HFF-Myc (cell line): ENCODE results near the gene LARGE1.
A peak's percentile ranks its signal among the peaks of the same experiment; 100 is the strongest.

ENCODE experiments used
- DNase-seq: peaks from one replicate; pipeline ENCODE4 v3.0.0-alpha.2; 2011; ENCODE audit warnings: low read depth; ENCODE audit errors: extremely low read depth
- H3K4me3 ChIP-seq: replicated peaks from 2 replicates; pipeline ENCODE4 v1.5.1; 2011; ENCODE audit warnings: low read depth, mild to moderate bottlenecking, control low read depth, low read length
- CTCF ChIP-seq: IDR thresholded peaks from 2 replicates; pipeline ENCODE4 v1.5.1; 2012; ENCODE audit warnings: mild to moderate bottlenecking, low read depth, low read length, control low read depth; ENCODE audit errors: missing control alignments

The LARGE1 gene

GRCh38 chr22:33579448-33580093 lies 340.7 kb downstream of the LARGE1 start:
- peak; percentile 89 for TF ChIP-seq CTCF
- DNase-seq: peak; percentile 31

GRCh38 chr22:33578752-33579151 lies 341.5 kb downstream of the LARGE1 start:
- no peak for DNase-seq
- no peak for TF ChIP-seq CTCF
- H3K4me3 ChIP-seq: no peak overlapping the region

More at GRCh38 chr22:33579448-33580093, 340.7 kb downstream of the LARGE1 start:
- no peak overlapping the region for H3K4me3 ChIP-seq

- no peak overlapping the region for H3K4me3 ChIP-seq
- no peak for DNase-seq
- no peak for TF ChIP-seq CTCF
Observed at GRCh38 chr22:33577862-33578411, 342.3 kb downstream of the LARGE1 start.

- TF ChIP-seq CTCF: no peak
- DNase-seq: no peak
- no peak overlapping the region for H3K4me3 ChIP-seq
Observed at GRCh38 chr22:33576205-33576604, 344.1 kb downstream of the LARGE1 start.

- no peak for TF ChIP-seq CTCF
- no peak overlapping the region for H3K4me3 ChIP-seq
- DNase-seq: no peak
Observed at GRCh38 chr22:33575771-33576170, 344.5 kb downstream of the LARGE1 start.

GRCh38 chr22:33575041-33575440 lies 345.2 kb downstream of the LARGE1 start:
- no peak for TF ChIP-seq CTCF
- H3K4me3 ChIP-seq: no peak overlapping the region
- no peak for DNase-seq
